Stimulated activated CD8-positive, alpha-beta memory T cell treated with anti-CD3 and anti-CD28 coated beads, Interleukin-4, amount 100 ng/mL, for 4 hours (primary cell): ENCODE measurements around the gene SDC1.

Source experiments
- DNase-seq, 2 donors: peaks; one replicate each; pipeline ENCODE4 v3.0.0-alpha.2; 2020; ENCODE audit warnings: low read depth in 2 of 2, low spot score in 1 of 2

Gene SDC1

DNA sequence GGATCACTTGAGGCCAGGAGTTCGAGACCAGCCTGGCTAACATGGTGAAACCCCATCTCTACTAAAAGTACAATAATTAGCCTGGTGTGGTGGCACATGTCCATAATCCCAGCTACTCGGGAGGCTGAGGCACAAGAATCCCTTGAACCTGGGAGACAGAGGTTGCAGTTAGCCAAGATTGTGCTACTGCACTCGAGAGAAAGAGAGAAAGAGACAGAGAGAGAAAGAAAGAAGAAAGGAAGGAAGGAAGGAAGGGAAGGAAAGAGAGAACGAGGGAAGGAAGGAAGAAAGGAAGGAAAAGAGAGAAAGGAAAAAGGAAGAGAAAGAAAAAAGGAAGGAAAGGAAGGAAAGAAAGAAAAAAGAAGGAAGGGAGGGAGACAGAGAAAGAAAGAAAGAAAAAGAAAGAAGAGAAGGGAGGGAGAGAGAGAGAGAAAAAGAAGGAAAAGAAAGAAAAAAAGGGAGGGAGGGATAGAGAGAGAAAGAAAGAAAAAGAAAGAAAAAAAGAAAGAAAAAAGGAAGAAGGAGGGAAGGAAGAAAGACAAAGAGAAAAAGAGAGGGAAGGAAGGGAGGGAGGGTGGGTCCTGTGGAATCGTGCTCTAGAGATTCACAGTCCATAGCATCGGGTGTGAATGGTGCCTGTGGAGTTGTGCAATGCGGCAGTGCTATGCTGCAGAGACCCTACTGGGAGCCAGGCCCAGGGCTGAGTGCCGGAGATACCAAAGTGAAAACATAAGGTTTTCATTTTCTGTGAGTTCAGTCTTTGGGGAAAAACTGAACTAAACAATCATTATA lies 4.6 kb upstream of the SDC1 start:
- DNase-seq, result no peak

DNA sequence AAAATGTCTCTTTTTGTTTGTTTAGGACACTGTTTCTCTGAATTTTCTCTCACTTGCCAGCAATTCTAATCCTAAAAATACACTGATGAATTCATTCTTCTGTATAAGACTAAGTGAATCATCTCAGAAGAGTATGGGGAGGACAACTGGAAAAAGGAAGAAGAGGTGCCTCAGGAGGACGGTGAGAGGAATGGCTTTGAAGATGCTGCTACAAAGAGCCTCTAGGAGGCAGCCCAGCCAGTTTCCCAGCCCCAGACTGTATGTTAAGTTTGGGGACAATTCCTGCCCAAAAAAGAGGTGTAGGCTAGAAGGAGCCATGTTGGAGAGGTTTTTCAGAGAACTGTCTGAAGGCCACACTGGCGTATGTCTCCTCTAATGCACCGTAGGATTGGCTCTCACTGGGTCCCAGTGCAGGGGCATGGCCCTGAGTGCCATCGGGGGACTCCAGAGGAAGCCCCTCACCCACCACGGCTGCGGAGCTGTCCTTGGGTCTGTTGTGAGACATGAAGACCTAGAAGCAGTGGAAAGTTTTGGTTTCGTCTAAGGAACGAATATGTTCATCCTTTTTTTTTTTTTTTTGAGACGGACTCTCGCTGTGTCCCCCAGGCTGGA lies 3.1 kb upstream of the SDC1 start:
- no peak for DNase-seq

DNA sequence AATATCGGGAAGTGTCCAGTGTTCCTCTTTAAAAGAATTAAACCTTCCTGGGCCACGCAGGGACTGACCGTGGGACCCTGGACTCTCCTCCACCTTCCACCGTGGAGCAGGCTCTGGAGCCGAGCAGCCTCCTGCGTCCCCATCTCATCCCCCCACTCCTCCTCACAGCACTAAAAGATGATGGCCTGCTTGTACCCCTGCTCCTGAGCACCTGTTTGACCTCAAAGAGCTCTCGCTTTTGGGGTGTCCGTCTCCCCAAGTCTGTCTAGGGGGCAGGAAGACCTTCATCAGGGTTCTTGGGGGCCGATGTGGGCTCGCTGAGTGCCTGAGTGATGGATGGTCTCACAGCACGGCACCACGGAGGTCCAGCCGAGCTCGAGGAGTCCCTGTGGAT lies 1.2 kb upstream of the SDC1 start:
- no peak for DNase-seq

DNA sequence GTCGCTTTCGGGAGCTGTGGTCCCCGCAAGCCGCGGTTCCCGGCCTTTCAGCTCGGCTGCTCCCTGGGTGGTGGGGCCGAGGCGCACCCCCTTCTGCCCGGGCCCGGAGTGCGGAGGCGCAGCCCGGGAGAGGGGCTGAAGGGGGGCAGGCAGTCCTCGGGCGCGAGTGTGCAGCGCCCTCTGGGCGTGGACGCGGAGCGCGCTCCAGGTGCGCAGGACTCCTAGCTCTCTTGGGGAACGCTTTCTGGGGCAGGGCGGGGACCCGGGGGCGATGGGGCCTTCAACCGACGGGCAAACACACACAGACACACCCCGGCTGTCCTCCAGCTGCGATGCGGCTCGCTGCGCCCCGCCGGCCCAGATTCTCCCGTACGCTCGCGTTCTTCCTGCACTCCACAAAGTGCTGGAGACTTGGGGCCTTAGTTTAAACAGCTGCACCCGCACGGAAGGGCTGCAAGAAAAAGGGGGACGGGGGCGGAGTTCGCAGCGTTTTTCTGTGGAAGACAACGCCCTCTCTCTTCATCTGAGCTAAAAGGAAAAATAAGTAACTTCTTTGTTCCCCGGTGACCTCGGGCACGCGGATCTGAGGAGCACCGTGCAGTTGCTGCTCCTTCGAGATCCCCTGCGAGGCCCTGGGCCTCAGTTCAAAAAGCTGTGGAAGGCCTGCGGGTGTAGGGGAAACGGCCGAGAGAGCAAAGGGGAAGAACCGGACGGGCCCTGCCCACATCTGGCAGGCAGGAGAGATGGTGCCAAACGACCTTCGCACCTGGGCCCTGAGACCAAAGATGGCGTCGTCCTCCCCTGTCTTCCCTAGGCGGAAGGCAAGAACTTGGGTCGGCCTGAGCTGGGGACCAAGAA lies 593 bp upstream of the SDC1 start:
- no peak for DNase-seq

DNA sequence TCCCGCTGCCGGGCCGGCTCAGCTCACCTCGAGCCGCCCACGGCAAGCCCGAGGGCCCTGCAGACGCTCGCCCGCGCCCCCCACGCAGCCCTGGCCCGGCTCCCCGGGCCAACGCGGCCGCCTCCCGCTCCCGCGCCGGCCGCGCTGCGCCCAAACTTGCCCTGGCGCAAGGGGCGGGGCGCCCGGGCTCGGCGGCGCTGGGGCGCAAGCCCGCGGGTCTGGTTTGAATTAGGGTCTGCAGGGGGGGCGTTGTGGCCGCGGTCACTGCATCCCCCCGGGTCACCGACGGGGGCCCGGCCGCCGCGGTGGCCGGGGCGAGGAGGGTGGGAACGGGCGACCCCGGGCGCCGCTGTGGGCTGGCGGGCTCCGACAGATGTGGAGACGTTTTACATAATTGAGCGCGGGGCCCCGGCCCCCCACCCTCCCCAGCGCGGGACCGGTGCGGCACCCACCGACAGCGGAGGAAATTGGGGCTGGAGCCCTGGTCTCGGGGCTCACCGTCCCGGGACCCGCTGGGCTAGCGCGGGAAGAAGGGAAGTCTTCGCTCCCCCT lies 690 bp downstream of the SDC1 start:
- DNase-seq, result no peak

DNA sequence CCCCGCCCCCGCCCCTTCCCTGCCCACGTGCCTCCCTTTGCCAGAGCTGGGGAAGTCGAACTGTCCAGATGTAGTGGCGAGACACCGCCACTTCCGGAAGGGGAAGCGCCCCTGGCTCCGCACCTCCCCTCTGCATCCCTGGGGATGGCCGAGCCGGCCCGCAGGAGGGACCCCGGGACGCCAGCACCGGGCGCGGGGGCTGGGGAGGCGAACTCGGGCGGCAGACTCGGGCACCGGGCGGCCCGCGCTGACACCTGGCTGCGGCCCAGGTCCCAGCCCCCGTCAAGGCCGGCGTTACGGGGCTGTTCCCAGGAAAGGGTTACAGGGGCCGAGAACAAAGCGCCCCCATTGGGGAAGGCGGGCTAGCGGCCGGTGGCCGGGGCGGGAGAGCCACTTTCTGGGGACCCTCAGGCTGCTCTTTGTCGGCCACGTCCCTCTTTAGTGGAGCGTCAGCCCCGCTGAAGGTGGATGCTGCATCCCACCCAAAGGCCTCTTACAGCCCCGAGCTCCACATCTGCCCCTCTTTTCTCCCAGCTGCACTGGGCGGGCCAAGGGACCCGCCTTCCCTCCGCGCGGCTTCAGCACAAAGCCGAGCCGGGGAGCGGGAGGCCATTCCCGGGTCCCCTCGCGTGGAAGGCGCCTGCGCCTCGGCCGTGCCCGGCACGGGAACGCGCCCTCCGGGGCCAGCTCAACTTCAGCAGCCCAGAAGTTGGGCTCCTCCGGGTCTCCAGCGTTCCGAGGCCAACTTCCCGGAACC lies 1.3 kb downstream of the SDC1 start:
- DNase-seq, result no peak

DNA sequence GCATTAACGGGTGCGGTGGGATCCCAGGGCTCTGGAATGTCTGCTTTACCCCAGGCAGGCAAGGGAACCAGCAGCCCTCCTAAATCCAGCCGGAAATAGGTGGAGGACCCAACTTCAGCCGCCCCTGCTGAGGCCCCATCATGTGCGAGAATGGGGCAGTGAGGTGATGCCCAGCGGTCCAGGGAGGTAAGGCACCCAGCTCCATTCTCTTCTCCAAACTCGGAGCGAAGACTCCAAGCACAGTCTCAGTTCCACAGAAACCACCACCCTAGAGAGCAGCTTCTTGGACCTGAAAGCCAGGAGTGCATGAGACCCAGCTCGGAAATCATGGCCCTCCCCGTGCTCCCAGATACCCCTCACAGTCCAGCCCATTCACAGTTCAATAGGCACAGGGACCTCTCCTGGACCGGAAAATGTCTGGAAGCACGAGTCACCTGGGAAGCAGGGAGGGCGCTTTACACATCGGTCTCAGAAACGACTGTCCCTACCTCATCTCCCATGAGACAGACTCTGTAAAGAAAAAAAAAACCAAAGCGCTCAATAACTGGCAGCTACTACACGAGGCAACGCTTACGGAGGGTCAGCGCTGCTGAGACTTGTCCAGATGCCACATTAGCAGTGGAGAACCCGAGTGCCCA lies 2.0 kb downstream of the SDC1 start:
- DNase-seq, result no peak

DNA sequence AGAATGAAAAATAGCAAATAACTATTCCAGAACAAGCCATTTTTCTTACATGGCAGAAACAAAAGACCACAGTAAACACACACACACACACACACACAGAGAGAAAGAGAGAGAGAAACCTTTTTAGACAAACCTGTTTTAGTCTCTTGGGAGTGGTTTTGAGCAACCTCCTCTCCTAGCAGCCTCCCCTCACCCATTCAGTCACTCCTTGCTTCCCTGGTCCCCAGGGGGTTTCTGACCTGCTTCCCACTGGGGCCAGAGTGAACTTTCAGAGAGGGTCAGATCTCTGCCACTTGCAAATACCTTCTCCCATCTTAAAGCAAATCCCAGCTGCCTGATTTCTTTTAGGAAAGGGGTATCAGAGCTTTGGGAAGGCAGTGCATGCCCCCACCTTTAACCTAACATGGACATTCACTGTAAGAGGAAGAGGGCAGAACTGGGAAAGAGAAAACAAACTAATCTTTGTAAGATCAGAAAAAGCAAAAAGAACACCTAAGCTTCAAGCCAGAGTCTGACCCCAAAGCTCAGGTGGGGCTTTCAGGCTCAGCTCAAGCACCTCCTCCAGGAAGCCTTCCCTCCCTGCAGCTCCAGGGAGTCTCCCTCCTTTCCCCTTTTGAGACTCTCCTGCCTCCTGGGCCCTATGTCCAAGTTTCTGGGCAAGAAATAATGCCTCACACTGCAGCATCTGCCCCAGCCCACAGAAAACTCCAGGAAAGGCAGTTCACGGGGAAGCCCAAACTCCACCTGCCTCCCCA lies 2.7 kb downstream of the SDC1 start:
- no peak for DNase-seq

DNA sequence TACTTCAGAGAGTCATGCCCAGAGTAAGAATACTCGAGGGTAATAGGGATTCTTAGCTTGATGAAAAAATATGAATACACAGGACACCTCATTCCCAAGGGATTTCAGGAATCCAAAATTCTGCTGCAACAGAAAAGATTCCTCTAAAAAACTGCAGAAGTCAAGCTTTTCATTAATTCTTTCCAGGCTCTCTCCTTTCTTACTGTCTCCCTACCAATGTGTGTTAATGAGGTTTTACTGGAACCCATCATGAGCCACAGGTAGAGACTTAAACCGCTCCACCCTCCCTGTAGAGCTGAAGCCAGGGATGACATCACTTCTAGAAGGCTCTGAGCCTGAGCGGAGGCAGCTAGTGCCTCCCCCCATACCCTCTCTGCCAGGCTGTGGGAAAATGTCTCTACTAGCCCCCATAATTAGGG lies 3.4 kb downstream of the SDC1 start:
- DNase-seq, result no peak

DNA sequence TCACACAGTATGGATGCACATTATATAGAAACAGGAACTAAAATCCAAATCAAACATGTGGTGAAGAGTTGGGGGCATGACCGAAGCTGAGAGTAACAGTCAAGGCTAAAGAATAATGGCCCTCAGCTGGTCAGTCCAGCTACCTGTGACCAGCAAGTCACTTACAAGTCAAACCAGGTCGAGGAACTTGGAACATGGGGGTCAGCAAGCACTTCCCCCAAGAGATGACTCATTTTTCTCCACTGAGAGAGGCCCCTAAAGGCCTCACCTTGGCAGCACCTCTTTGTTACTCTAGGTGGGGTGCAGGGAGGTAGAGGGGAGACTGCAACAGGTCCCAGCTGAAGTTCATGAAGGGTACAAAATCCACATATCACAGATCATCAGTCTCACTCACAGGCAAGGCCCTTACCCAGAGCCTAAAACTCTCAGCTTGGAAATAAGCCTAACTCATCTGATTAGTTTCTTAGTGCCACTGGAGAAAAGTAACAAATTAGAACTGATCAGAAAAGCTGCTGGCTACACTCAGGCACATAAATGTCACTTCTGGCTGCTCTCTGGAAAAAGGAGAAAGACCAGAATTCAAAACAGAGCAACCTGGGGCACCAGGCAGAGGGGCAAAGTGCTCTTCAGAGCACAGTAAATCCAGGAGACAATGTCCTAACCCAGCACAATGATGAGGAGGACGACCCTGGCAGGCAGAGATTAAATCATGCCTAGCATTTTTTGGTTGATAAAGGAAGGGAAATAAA lies 4.0 kb downstream of the SDC1 start:
- no peak for DNase-seq

DNA sequence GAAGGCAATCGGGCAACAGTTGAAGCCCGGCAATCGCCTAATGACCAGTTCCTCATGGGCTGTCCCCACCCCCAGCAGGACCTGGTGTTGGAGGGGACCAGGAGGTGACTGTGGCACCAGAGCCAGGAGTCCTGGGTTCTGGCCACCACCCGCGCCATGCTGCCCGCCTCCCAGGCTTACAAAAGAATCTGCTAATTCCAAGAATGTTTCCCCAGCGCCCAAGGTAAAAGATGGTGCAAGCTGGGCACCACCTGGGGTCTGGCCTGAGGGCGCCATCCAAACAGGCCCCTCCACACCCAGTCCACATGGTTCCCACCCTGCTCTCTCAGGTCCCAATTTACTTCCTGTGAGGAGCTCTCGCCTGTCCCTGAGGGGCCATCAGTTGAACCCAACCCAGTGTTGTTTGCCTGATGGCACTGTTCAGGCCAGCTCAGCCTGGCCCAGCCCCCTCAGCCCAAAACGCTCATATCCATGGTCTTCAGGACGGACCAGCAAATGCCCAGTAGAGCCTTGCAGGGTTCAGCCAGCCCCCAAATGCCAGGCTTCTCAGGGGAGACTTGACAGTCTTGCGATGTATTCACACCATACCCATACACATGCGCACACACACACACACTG lies 5.1 kb downstream of the SDC1 start:
- DNase-seq, result no peak

DNA sequence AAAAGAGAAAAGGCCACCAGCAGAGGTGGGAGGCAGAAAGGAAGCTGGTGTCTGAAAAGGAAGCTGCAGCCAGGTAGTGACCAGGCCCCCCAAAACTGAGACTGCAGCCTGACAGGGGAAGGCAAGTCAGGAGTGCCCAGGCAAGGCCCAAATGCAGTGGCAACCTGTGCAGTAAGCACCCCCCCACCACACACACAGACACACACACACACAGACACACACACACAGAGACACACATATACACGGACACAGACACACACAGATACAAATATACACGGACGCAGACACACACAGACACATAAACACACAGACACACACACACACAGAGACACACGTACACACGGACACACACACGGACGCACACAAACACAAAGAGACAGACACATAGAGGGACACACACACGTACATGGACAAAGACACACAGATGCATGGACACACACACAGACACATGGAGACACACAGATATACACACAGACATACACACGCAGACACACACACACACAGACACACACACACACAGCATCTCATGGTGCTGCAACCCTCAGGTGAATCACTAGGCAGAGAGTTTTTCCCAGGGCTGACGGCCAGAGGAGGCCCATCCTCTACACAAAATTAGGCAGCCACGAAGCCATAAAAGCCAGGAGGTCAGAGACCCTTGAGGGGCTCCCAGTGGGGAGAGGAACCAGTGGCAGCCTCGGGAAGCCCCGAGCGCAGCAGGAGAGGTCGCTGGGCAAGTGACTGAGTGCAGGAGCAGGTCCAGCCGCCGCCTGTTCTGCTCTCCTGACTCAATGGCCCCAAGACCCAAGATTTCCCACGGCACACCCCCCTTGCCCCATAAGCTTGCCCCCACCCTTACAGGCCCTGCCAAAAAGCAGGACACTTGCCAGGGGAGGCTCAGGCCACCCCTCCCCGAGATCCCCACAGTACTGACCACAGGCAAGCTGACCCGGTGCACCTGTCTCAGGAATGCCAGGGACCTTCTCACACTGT lies 6.3 kb downstream of the SDC1 start:
- DNase-seq, result no peak

DNA sequence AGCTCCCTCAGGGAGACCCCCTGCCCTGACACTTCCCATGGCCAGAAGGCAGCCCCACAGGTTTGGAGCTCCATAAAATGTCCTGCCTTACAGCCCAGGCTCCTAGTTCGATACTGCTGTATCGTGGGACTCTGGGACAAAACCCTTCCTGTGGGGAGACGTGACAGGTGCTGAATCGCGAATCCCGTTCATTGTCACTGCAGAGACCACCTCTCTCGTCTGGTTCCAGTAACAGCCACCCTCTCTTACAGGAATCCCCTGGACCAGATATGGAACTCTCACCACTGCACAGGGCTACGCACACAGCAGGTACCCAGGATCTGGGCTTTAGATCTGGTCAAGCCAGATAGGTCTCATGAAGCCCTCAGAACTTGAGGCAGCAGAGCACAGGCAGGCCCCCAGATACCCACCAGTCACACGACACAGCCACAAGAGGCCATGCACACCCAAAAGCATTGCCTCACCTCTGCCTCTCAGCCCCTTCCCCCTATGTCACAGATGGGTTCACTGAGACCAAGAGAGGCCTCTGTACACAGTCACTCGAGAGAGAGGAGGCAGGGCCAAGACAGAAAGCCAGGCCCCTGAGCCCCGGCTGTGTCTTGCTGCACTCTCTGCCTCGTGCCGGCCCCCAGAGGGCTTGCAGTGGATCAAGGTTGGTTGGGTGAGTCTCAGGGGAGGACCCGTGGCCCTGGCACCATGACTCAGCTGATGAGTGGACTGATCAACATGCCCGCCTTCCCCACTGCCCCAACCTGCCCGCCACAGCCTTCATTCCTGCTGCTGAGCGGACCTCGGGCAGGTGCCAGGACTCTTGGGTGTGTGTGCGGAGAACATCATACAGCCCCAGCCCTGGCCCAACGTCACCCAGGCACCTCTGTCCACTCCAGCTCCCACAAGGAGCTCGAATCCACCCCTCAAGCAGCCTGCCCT lies 7.6 kb downstream of the SDC1 start:
- DNase-seq, result no peak

DNA sequence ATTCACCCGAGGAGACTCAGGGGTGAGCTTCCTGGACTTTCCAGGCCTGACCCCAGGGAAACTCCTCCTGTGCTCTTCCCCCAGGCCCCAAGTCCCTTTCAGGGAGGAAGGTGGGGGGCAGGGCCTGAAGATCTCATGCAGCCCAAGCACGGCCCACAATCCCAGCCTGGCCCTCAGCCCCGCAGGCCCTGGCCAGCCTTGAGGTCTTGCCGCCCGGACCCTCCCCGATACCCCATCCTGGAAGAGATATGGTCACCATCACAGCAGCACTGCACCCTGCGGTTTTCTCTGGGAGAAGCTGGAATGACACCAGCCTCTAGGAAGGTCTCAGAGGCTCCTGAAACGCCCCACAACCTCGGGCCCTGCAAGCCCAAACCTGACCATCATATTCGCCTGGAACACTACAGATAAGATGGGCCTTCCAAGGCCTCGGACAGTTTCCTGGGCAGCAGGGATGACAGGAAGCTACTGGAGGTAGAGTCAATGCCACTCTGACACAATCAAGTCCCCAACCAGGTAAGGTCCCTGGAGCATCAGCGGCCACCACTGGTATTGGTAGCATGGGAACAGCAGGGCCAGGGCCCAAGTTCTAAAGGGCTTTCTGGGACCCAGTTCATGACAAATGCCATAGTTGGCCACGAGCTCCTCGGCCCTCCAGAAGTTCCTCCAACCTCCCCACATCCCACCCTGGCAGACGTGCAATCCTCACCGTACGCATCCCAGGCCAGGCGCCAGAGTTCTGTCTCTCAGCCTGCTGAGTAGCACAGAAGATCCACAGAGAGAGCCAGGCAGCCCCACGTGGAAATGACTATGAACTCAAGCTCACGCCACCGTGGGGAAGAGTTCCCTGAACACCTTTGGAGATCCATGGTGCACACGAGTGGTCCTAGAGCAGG lies 8.6 kb downstream of the SDC1 start:
- no peak for DNase-seq
